Measurements from ENCODE around the gene HSBP1L1.
"Not testable (repeated sequence)": the region's sequence is repeated elsewhere in the genome, so short reads cannot be mapped to it uniquely, and the experiment has no call there.

Gene HSBP1L1

DNA sequence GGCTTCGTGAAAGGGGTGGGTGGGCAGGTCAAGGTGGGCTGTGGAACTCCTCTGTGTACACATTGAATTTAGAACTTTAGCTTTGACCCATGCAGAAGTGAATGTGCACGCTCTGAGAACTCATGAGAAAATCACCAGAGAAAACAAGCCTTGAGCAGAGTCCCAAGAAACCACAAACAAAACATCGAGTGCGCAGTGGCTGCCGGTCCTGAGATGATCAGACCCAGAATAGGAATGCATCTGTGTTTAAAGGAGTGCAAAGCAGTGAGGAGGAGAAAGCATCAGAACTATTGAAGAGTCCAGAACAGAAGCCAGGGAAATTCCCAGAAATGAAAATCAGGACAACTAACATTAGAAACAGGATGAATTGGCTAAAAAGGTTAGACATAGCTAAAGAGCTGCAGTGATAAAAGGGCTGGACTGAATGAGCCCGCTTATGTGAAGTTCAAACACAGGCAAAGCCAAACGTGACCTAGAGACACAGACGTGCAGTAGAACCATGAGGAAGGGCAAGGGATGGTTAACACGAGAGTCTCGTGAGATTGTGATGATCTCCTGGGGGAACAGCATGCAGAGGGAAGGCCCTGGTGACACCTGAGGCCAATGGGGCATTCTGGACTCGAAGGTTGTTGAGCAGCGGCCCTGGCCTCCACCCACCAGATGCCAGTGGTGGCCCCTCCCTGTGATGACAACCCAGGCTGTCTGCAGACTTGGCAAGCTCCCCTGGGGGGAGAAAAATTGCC is 40.3 kb downstream of the HSBP1L1 start:
- DNase-seq, result no peak
- ATAC-seq, result no peak
- H3K4me1 Mint-ChIP-seq, result no peaks in the 10 kb centered on the region
- H3K27ac Mint-ChIP-seq, result no peak overlapping the region
- H3K4me3 Mint-ChIP-seq, result no peak overlapping the region
- no peaks in the 10 kb centered on the region for H3K27me3 Mint-ChIP-seq
- H3K9me3 Mint-ChIP-seq, result peaks cover 6 to 34% of the 10 kb centered on the region in 2 donors

DNA sequence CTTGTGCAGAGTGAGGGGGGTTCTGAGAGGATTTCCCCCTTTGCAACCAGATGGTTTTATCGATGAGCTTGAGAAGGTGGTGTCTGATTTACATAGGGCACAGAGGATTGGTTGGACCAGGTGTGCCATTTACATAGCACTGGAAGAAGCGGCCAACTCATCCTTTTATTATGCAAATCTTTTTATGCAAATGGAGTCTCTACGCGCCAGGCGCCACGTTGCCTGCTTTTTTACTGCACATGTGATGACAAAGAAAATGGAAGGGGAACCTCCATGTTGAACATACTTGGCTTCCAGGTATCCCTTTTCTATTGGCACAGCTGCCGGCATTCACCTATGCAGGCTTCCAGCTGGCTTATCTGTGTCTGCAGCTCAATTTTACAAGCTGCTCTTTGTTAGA is 42.3 kb downstream of the HSBP1L1 start:
- Mint-ChIP-seq H3K27ac (no peak overlapping the region), H3K4me3 (no peak overlapping the region), H3K27me3 (no peaks in the 10 kb centered on the region), H3K9me3 (peaks cover 2 to 32% of the 10 kb centered on the region in 2 donors), H3K4me1 (no peaks in the 10 kb centered on the region)
- no peak for DNase-seq
- ATAC-seq, result no peak

DNA sequence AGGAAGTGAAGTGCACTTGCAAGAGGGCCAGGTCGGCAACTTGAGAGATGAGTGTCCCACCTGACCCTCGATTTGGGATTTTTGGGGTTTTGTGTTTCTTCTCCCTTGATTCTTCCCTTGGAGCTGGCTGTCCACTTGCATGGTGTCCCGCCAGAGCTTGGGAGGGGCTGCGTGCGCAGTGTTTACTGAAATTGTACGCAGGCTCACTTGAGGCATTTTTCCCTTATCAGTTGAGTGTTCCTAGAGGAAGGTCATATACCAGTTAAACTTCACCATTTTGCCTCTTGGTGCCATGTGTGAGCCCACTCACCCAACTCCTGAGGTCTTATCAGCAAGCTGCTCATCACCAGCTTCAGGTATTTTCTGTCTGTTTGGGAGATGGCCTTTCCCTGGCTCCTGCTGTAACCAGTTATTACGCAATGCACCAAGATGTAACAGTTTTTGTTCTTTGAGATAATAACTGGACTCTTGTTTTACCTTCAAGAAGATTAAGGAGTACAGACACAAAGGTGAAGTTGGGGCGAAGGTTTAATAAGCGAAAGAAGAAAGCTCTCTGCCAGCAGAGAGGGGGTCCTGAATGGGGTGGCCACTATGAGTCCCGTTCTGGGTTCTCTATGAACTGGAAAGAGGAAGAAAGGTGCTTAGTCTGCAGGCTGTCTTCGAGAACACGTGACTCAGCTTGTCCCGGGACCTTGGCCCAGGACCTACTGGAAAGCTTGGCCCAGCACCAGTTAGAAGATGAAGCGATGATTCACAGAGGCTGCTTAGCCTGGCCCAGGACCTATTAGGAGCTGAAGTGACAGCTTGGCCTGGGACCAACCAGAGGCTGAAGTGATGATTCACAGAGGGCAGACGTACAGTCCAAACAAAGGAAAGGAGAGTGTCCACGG is 45.5 kb downstream of the HSBP1L1 start:
- Mint-ChIP-seq H3K4me3 (no peak overlapping the region), H3K9me3 (peaks cover 6 to 43% of the 10 kb centered on the region in 2 donors)
- DNase-seq, result no peak

DNA sequence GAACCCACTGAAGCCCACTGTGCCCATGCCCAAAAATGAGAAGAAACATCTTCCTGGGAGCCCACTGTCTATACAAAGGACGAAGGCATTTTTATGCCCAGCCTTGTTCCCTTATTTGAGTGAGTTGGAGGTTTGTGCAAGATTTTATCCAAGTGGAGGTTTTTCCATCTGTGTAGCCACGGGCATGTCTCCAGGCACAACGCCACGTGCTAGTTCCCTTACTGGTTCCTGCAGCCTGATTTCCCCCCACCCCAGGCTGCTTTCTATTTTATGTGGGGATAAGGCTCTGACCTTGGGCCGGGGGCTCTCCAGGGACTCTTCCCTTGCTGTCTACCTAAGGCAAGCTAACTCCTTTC is 46.1 kb downstream of the HSBP1L1 start:
- H3K9me3 Mint-ChIP-seq, result peaks cover 6 to 43% of the 10 kb centered on the region in 2 donors
- H3K27me3 Mint-ChIP-seq, result no peaks in the 10 kb centered on the region
- no peaks in the 10 kb centered on the region for H3K4me1 Mint-ChIP-seq
- no peak overlapping the region for H3K4me3 Mint-ChIP-seq
- no peak for DNase-seq
- H3K27ac Mint-ChIP-seq, result no peak overlapping the region
- no peak for ATAC-seq

More for the DNA sequence above, 45.5 kb downstream of the HSBP1L1 start:
- Mint-ChIP-seq H3K4me1 (no peaks in the 10 kb centered on the region), H3K27me3 (no peaks in the 10 kb centered on the region), H3K27ac (no peak overlapping the region)
- ATAC-seq, result no peak

DNA sequence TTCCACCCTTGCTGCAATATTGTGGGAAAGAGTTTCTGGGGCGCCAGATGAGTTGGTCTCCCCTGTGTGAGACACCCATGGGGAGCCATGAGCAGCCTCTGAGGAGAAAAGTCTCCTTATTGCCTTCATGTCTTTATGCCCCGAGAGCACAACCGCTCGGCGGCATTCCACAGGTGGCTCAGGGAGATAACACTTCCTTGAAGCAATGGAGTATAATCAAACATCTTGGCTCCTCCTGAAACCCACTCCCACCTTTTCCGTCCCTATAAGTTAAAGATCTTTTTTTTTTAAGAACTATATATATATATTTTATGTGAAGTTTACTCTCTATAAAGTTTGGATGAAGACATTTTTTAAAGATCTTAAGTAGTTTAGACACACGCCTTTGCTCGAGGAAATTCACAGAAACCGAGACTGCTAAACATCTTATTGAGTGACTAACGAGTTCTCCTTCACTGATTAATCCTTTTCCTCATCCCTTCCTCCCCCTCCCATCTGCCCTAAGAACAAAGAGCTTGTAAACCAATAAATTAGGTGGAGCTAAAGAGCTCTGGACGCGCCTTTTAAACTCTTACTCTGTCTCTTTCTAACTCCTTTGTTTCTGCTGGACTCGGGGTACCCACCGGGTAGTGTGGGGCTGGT is 47.2 kb downstream of the HSBP1L1 start:
- H3K27me3 Mint-ChIP-seq, ATAC-seq, H3K4me3 Mint-ChIP-seq, H3K4me1 Mint-ChIP-seq, H3K27ac Mint-ChIP-seq, DNase-seq: not testable (repeated sequence)
- H3K9me3 Mint-ChIP-seq, result peaks cover 6 to 43% of the 10 kb centered on the region in 2 donors

DNA sequence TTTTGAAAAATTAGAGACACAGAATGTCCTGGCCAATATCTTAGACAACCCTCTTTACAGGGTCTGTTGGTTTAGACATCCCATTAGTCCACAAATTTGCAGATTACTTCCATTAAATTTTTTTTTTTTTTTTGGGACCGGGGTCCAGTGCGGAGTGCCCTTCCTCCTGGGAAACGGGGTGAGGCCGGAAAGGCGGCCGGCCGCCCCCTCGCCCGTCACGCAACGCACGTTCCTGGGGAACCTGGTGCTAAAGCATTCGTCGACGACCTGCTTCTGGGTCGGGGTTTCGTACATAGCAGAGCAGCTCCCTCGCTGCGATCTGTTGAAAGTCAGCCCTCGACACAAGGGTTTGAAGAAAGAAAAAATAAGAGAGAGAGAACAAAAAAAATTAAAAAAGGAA is 48.3 kb downstream of the HSBP1L1 start:
- ATAC-seq, result no peak
- no peaks in the 10 kb centered on the region for H3K27me3 Mint-ChIP-seq

More for the DNA sequence above, 48.3 kb downstream of the HSBP1L1 start:
- peaks cover 6 to 34% of the 10 kb centered on the region in 2 donors for H3K9me3 Mint-ChIP-seq
- DNase-seq, result no peak
- H3K4me1 Mint-ChIP-seq, result no peaks in the 10 kb centered on the region
- H3K4me3 Mint-ChIP-seq, result no peak overlapping the region
- no peak overlapping the region for H3K27ac Mint-ChIP-seq
